ENCODE results near the gene AFAP1. TPM values are rescaled to one million over a fixed set of nuclear protein-coding genes. Genes with fewer than 3 reads are reported as not detected.

Gene AFAP1
- total RNA-seq, 4 donors from 2014 or later: 4.4 to 16.6 (median 10.7) TPM

- 47 to 77% methylated on average over 6 to 9 of the region's 11 CpGs for WGBS, 2 donors
- Histone ChIP-seq H3K9me3 (peaks cover 0 to 9% (median 0%) of the 10 kb centered on the region in 3 donors), H3K27ac (peak overlapping the region; percentile 46 to 88 (median 76)), H3K4me1 (peaks cover 0 to 70% (median 32%) of the 10 kb centered on the region in 3 donors), H3K36me3 (peaks cover 0 to 45% (median 0%) of the 10 kb centered on the region in 3 donors), H3K4me3 (no peak overlapping the region), H3K27me3 (no peaks in the 10 kb centered on the region)
- TF ChIP-seq POLR2A (IDR thresholded peaks at IDR 0.05) (no peak), CTCF (IDR thresholded peaks at IDR 0.05) (no peak)
- no peak for DNase-seq
- intact Hi-C loops (cut with DNase I): loop anchor here (10.0 kb wide), 1 partner anchor 118 kb away; no protein-coding TSS in a partner anchor
Observed at GRCh38 chr4:7806338-7807090, 133.1 kb downstream of the AFAP1 start.

- Histone ChIP-seq H3K36me3 (peaks cover 0 to 46% (median 0%) of the 10 kb centered on the region in 3 donors), H3K4me1 (peaks cover 0 to 62% (median 28%) of the 10 kb centered on the region in 3 donors), H3K4me3 (no peak overlapping the region), H3K27ac (peak overlapping the region in 3 of 4 donors; percentile 68 to 88 (median 84)), H3K9me3 (peaks cover 0 to 9% (median 0%) of the 10 kb centered on the region in 3 donors), H3K27me3 (no peaks in the 10 kb centered on the region)
- WGBS, 2 donors: 51 to 53% methylated on average over 18 to 20 of the region's 21 CpGs
- no peak for DNase-seq
- TF ChIP-seq POLR2A (IDR thresholded peaks at IDR 0.05): no peak
- TF ChIP-seq CTCF (IDR thresholded peaks at IDR 0.05): no peak
- intact Hi-C loops (cut with DNase I): loop anchor here (2.0 to 10.0 kb wide), 2 partner anchors 119 to 181 kb away; no protein-coding TSS in a partner anchor
Observed at GRCh38 chr4:7805533-7806337, 133.9 kb downstream of the AFAP1 start.

GRCh38 chr4:7804756-7805385 lies 134.8 kb downstream of the AFAP1 start:
- intact Hi-C loops (cut with DNase I): loop anchor here (2.0 to 10.0 kb wide), 2 partner anchors 120 to 182 kb away; no protein-coding TSS in a partner anchor
- 80 to 81% methylated on average over 11 to 15 of the region's 15 CpGs for WGBS, 2 donors
- DNase-seq: no peak

More at GRCh38 chr4:7804756-7805385, 134.8 kb downstream of the AFAP1 start:
- Histone ChIP-seq H3K9me3 (peaks cover 0 to 9% (median 0%) of the 10 kb centered on the region in 3 donors), H3K4me3 (no peak overlapping the region), H3K4me1 (peaks cover 0 to 55% (median 28%) of the 10 kb centered on the region in 3 donors), H3K27ac (peak overlapping the region in 3 of 4 donors; percentile 68 to 88 (median 84)), H3K36me3 (peaks cover 0 to 46% (median 0%) of the 10 kb centered on the region in 3 donors), H3K27me3 (no peaks in the 10 kb centered on the region)
- no peak for TF ChIP-seq CTCF (IDR thresholded peaks at IDR 0.05)
- TF ChIP-seq POLR2A (IDR thresholded peaks at IDR 0.05): no peak

All from esophagus squamous epithelium (tissue), 5 donors.